K562 (cell line): ENCODE measurements around the gene JHY. TPM values are rescaled to one million over a fixed set of nuclear protein-coding genes. Genes with fewer than 3 reads are reported as not detected.

ENCODE experiments used
- ATAC-seq: fragments of 200-7000 bp; cut with Tn5 transposase; 3 replicates; pipeline ENCODE4 v1.9.1; 2020; ENCODE audit warnings: moderate library complexity
- BruUV-seq: library from RNA; stranded (reverse); fragments of 400-500 nt; replicated peaks from 2 replicates; lab custom pipeline; 2021; lab: Mats Ljungman, UMichigan
- CTCF ChIA-PET: fragments of 300-600 bp; formaldehyde crosslinking; extraction: SDS; loops from one replicate; lab custom pipeline; 2021; ENCODE audit warnings: low intra/inter-chr PET ratio; lab: Yijun Ruan, JAX
- POLR2A ChIA-PET: fragments of 300-600, 350-650 bp; sonication (Branson Sonifier 250); formaldehyde crosslinking; extraction: SDS; loops from one replicate; lab custom pipeline; 2021; ENCODE audit warnings: antibody characterized with exemption, inconsistent platforms; lab: Yijun Ruan, JAX
- DNase-seq, 4 experiments: peaks; one replicate each; pipeline versions ENCODE4 v3.0.0 to v3.0.0-alpha.2; 2011 to 2018; ENCODE audit warnings: low spot score in 3 of 4, mixed read lengths in 3 of 4; ENCODE audit errors: extremely low read depth in 1 of 4
- FAIRE-seq: peaks from 2 replicates; lab custom pipeline; 2011; peaks lifted over from hg19 to GRCh38; lab: Jason Lieb, UNC
- H2AFZ ChIP-seq: 2 replicates; pipeline ENCODE4 v1.6.0; 2011; ENCODE audit warnings: low read depth, low read length, control low read depth, inconsistent platforms
- H3K27ac ChIP-seq: fragments of 200-600 bp; 3 replicates; pipeline ENCODE4 v1.8.0; 2011; ENCODE audit warnings: low read depth, mild to moderate bottlenecking, control low read depth, inconsistent platforms, low read length, moderate library complexity, mixed read lengths; ENCODE audit errors: extremely low read depth
- H3K27me3 ChIP-seq, 2 experiments: fragments of 300-600 bp in 1 of 2; 2 replicates in 1 of 2; 3 replicates in 1 of 2; pipeline versions ENCODE4 v1.6.0 to v1.8.0; 2011; ENCODE audit warnings: inconsistent platforms in 2 of 2, low read length in 2 of 2, mild to moderate bottlenecking in 1 of 2, mixed read lengths in 1 of 2, moderate library complexity in 1 of 2; ENCODE audit not compliant: control insufficient read depth in 2 of 2, insufficient read depth in 2 of 2
- H3K36me3 ChIP-seq: fragments of 300-600 bp; 3 replicates; pipeline ENCODE4 v1.8.0; 2011; ENCODE audit warnings: mild to moderate bottlenecking, low read length, inconsistent platforms; ENCODE audit not compliant: control insufficient read depth, insufficient read depth
- H3K4me1 ChIP-seq, 2 experiments: fragments of 200-600 bp in 1 of 2; replicated peaks in 1 of 2; 2 replicates in 1 of 2; 3 replicates in 1 of 2; pipeline versions ENCODE4 v1.5.1 to v1.8.0; 2011; ENCODE audit warnings: inconsistent platforms in 2 of 2, low read length in 2 of 2, mild to moderate bottlenecking in 1 of 2, mixed read lengths in 1 of 2, moderate library complexity in 1 of 2; ENCODE audit not compliant: control insufficient read depth in 2 of 2, insufficient read depth in 2 of 2
- H3K4me2 ChIP-seq: 2 replicates; pipeline ENCODE4 v1.6.1; 2011; ENCODE audit warnings: low read length, control low read depth, inconsistent platforms, mixed read lengths; ENCODE audit not compliant: insufficient read depth
- H3K4me3 ChIP-seq: fragments of 200-600 bp; sonication (generic), shearing (Covaris generic); 2 replicates; pipeline ENCODE4 v1.5.1; 2016; ENCODE audit warnings: control low read depth, inconsistent platforms
- H3K79me2 ChIP-seq: fragments of 200-600 bp; 3 replicates; pipeline ENCODE4 v1.8.0; 2011; ENCODE audit warnings: low read length, inconsistent platforms; ENCODE audit not compliant: control insufficient read depth, insufficient read depth
- H3K9ac ChIP-seq, 2 experiments: 2 replicates each; pipeline versions ENCODE4 v1.6.0 to v1.6.1; 2011; ENCODE audit warnings: low read depth in 2 of 2, low read length in 2 of 2, control low read depth in 1 of 2, inconsistent platforms in 1 of 2, mild to moderate bottlenecking in 1 of 2, mixed read lengths in 1 of 2; ENCODE audit not compliant: insufficient read depth in 1 of 2
- H3K9me1 ChIP-seq: one replicate; pipeline ENCODE4 v1.6.0; 2011; ENCODE audit warnings: inconsistent platforms, mild to moderate bottlenecking, low read length, moderate library complexity; ENCODE audit not compliant: control insufficient read depth, insufficient read depth
- H3K9me3 ChIP-seq: replicated peaks from 2 replicates; pipeline ENCODE4 v1.5.1; 2011; ENCODE audit warnings: low read depth, low read length, inconsistent platforms; ENCODE audit not compliant: control insufficient read depth, insufficient read depth
- H4K20me1 ChIP-seq: replicated peaks from 2 replicates; pipeline ENCODE4 v1.6.1; 2011; ENCODE audit warnings: low read length, inconsistent platforms, mixed read lengths; ENCODE audit not compliant: control insufficient read depth, insufficient read depth
- ARHGAP35 ChIP-seq: fragments of 450-650 bp; IDR thresholded peaks from 2 replicates; pipeline ENCODE4 v1.6.1; 2018; ENCODE audit not compliant: partially characterized antibody
- ATF4 ChIP-seq: fragments of 450-650 bp; formaldehyde crosslinking; IDR thresholded peaks from 2 replicates; pipeline ENCODE4 v1.4.0; 2022; ENCODE audit warnings: mild to moderate bottlenecking, moderate library complexity
- BMI1 ChIP-seq: fragments of 150-350 bp; IDR thresholded peaks from 2 replicates; pipeline ENCODE4 v1.6.1; 2014; ENCODE audit warnings: low read length
- CHCHD3 ChIP-seq: fragments of 250-450 bp; sonication (Bioruptor Pico); IDR thresholded peaks from 2 replicates; pipeline ENCODE4 v2.1.2; 2022; ENCODE audit warnings: mild to moderate bottlenecking
- GATA2 ChIP-seq: sonication (generic); formaldehyde crosslinking; IDR thresholded peaks from 2 replicates; pipeline ENCODE4 v1.4.0; 2020; ENCODE audit warnings: mild to moderate bottlenecking, missing genetic modification reagents
- HDAC1 ChIP-seq, 2 experiments: fragments of 450-650 bp; IDR thresholded peaks; 2 replicates each; pipeline ENCODE4 v1.6.1; 2016 to 2017; ENCODE audit warnings: inconsistent platforms in 1 of 2, mild to moderate bottlenecking in 1 of 2, moderate library complexity in 1 of 2
- HMBOX1 ChIP-seq: sonication (generic); IDR thresholded peaks from 2 replicates; pipeline ENCODE4 v1.6.1; 2016
- ILF3 ChIP-seq: fragments of 450-650 bp; IDR thresholded peaks from 2 replicates; pipeline ENCODE4 v1.6.1; 2018; ENCODE audit warnings: antibody characterized with exemption, mild to moderate bottlenecking, moderate library complexity, borderline replicate concordance
- JUN ChIP-seq, 2 experiments: sonication (generic) in 1 of 2; formaldehyde crosslinking in 1 of 2; IDR thresholded peaks; 2 replicates each; pipeline versions ENCODE4 v1.6.1 to v1.8.0; 2012 to 2022; ENCODE audit warnings: borderline replicate concordance in 2 of 2, mild to moderate bottlenecking in 2 of 2, improper control_type of control experiment in 1 of 2, low read depth in 1 of 2, low read length in 1 of 2, missing genetic modification reagents in 1 of 2
- MCM7 ChIP-seq, 2 experiments: fragments of 450-650 bp; IDR thresholded peaks; 2 replicates each; pipeline ENCODE4 v1.6.1; 2016 to 2018
- MTA2 ChIP-seq: fragments of 450-650 bp; IDR thresholded peaks from 2 replicates; pipeline ENCODE4 v1.6.1; 2016; ENCODE audit warnings: low read depth
- MTA3 ChIP-seq: fragments of 450-650 bp; formaldehyde crosslinking; IDR thresholded peaks from 2 replicates; pipeline ENCODE4 v1.6.1; 2017; ENCODE audit warnings: mild to moderate bottlenecking, borderline replicate concordance
- NFRKB ChIP-seq: fragments of 450-650 bp; IDR thresholded peaks from 2 replicates; pipeline ENCODE4 v1.6.1; 2016; ENCODE audit warnings: low read depth
- SMARCB1 ChIP-seq: IDR thresholded peaks from 2 replicates; pipeline ENCODE4 v1.6.1; 2011; ENCODE audit warnings: improper control_type of control experiment, low read depth; ENCODE audit not compliant: insufficient read length
- SMARCC2 ChIP-seq: fragments of 450-650 bp; IDR thresholded peaks from 2 replicates; pipeline ENCODE4 v1.6.1; 2017; ENCODE audit warnings: antibody characterized with exemption, moderate library complexity, mild to moderate bottlenecking, low read depth
- SPI1 ChIP-seq: IDR thresholded peaks from 2 replicates; pipeline ENCODE4 v1.6.1; 2011; ENCODE audit warnings: low read depth, low read length, control low read depth, borderline replicate concordance
- U2AF1 ChIP-seq: fragments of 200-400 bp; formaldehyde crosslinking; optimal IDR thresholded peaks from 2 replicates; pipeline ENCODE3; 2017; ENCODE audit warnings: mild to moderate bottlenecking, low read depth, low read length, moderate library complexity
- ZNF282 ChIP-seq: sonication (generic); formaldehyde crosslinking; IDR thresholded peaks from 2 replicates; pipeline ENCODE4 v1.8.1; 2023; ENCODE audit warnings: missing genetic modification reagents
- ZNF740 ChIP-seq, 3 experiments: fragments of 200-800 bp in 1 of 3; sonication (Bioruptor generic) in 1 of 3; sonication (generic) in 1 of 3; formaldehyde crosslinking in 1 of 3; IDR thresholded peaks; 2 replicates each; pipeline versions ENCODE4 v1.6.1 to v1.8.0; 2016 to 2022; ENCODE audit warnings: mild to moderate bottlenecking in 2 of 3, missing compliant biosample characterization in 2 of 3, missing genetic modification characterization in 2 of 3, missing genetic modification reagents in 1 of 3
- ZNF77 ChIP-seq: fragments of 250-450 bp; sonication (Bioruptor Pico); IDR thresholded peaks from 2 replicates; pipeline ENCODE4 v1.5.0; 2020
- WGBS: fragments of 100-300 bp; shearing (Covaris generic); methylation state at CpG from one replicate; pipeline ENCODE4 v1.1.6; 2016; ENCODE audit warnings: low coverage, mixed read lengths; ENCODE audit not compliant: insufficient coverage; ENCODE audit errors: missing lambda C conversion rate; 5-methylcytosine and 5-hydroxymethylcytosine counted together
- in situ Hi-C: fragments of 300-500 bp; cut with MboI; formaldehyde crosslinking; loops from 4 replicates; pipeline ENCODE4 v1.15.0; 2018; ENCODE audit warnings: inconsistent platforms, mixed read lengths
- intact Hi-C: fragments of 100-400 bp; cut with micrococcal nuclease; formaldehyde crosslinking; loops from 2 replicates; pipeline ENCODE4 v1.14.2; 2022
- polyA plus RNA-seq, 8 experiments: library from polyadenylated mRNA; depleted of rRNA in 4 of 8; stranded (reverse) in 5 of 8; unstranded in 3 of 8; fragments of >200 nt; fragmentation: Nextera tagmentation in 2 of 8; fragmentation: Illumina TruSeq in 1 of 8; extraction: Ambion mirVana in 2 of 8; extraction: Trizol in 1 of 8; gene quantifications; 2 replicates each; pipeline versions ENCODE4 v1.2.1 to v1.2.3, GENCODE V29; 2011 to 2014; ENCODE audit warnings: inconsistent platforms in 1 of 8, missing spikeins in 1 of 8
- total RNA-seq, 7 experiments: library from RNA; depleted of rRNA in 6 of 7; stranded (reverse); fragments of >200 nt in 6 of 7; fragmentation: Illumina TruSeq in 2 of 7; extraction: Trizol in 2 of 7; gene quantifications; 2 replicates each; pipeline versions ENCODE4 v1.2.1 to v1.2.3, GENCODE V29; 2011 to 2021; ENCODE audit warnings: low replicate concordance in 1 of 7

The JHY gene
- total and polyA plus RNA-seq, 9 of the 15 experiments (the other 6 are each of a cell fraction or from before 2014, with no cell fraction given), result not detected

- DNase-seq (no peak), ATAC-seq (no peak), FAIRE-seq (no peak)
- Histone ChIP-seq H3K4me1 (no peaks in the 10 kb centered on the region), H3K9me3 (no peaks in the 10 kb centered on the region), H3K9me1 (no peaks in the 10 kb centered on the region), H3K9ac (no peak overlapping the region), H3K4me2 (no peak overlapping the region), H3K36me3 (no peaks in the 10 kb centered on the region), H4K20me1 (no peaks in the 10 kb centered on the region), H2AFZ (no peak overlapping the region), H3K4me3 (no peak overlapping the region), H3K79me2 (no peaks in the 10 kb centered on the region), H3K27me3 (peaks cover 3 to 8% of the 10 kb centered on the region in 2 experiments; a peak in 3 of 5 replicates), H3K27ac (no peak overlapping the region)
- CTCF ChIA-PET, result no interaction called here
- WGBS, result 5% methylated on average over 2 of the region's 2 CpGs
- in situ Hi-C loops, result no loop called here
- no TSS peak for BruUV-seq
- intact Hi-C loops, result no loop called here
- POLR2A ChIA-PET, result interaction anchor here (0.6 kb wide), 1 partner anchor 247 kb away, joined by 3 read pairs; no protein-coding TSS in a partner anchor
- TF ChIP-seq ZNF77 (CRISPR knock-in tag) (no peak), BMI1 (no peak), HDAC1 (IDR thresholded peaks at IDR 0.05) (no peak), ATF4 (CRISPR knock-in tag) (no peak), MCM7 (IDR thresholded peaks at IDR 0.05) (no peak), GATA2 (no peak), U2AF1 (no peak), SPI1 (no peak), HMBOX1 (no peak), SMARCC2 (no peak), NFRKB (no peak), MTA2 (no peak), SMARCB1 (no peak), ARHGAP35 (no peak), MTA3 (no peak), ILF3 (no peak), CHCHD3 (no peak), ZNF282 (no peak), ZNF740 (CRISPR knock-in tag; IDR thresholded peaks at IDR 0.05) (no peak), ZNF740 (tag; IDR thresholded peaks at IDR 0.05) (no peak), JUN (IDR thresholded peaks at IDR 0.05; ENCODE audit: borderline replicate concordance, low read depth, low read length) (no peak), JUN (CRISPR knock-in tag; IDR thresholded peaks at IDR 0.05; ENCODE audit: borderline replicate concordance) (no peak)
Observed at GRCh38 chr11:122923302-122923701, 40.7 kb downstream of the JHY start.
